ENCODE results near the gene MYADM. TPM values are rescaled to one million over a fixed set of nuclear protein-coding genes. Genes with fewer than 3 reads are reported as not detected.

Gene MYADM
- total RNA-seq, 1 experiment from 2014 or later: 34.9 TPM

GRCh38 chr19:53885036-53885435, 17.4 kb downstream of the MYADM start:
- DNase-seq (ENCODE audit: low spot score): no peak

DNA sequence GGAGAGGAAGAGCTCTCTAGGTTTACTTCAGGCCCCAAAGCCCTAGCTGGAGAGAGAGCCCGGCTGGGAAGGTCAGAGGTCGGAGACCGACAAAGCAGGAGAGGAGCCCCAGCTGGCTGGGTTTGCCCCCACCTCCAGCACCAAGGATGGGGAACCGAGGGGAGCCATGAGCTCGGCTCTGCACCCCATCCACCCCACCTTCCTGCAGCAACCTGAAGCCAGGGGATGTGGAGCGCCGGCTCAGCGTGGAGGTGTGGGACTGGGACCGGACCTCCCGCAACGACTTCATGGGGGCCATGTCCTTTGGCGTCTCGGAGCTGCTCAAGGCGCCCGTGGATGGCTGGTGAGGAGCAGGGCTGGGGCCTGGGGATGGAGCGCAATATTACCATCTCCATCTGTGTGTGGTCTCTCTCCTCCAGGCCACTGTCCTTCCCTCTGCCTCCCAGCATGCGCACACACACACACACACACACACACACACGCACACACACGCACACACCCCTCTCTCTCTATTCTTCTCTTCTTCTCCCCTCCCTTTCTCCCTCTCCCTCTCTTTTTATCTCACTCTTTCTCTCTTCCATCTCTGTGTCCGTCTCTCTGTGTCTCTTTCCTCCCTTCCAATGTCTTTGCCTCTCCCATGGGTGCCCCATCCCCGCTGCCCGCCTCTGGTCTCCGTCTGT, 24.8 kb downstream of the MYADM start:
- no peak for DNase-seq (ENCODE audit: low spot score)

GRCh38 chr19:53892981-53893325, 25.3 kb downstream of the MYADM start:
- no peak for DNase-seq (ENCODE audit: low spot score)

DNA sequence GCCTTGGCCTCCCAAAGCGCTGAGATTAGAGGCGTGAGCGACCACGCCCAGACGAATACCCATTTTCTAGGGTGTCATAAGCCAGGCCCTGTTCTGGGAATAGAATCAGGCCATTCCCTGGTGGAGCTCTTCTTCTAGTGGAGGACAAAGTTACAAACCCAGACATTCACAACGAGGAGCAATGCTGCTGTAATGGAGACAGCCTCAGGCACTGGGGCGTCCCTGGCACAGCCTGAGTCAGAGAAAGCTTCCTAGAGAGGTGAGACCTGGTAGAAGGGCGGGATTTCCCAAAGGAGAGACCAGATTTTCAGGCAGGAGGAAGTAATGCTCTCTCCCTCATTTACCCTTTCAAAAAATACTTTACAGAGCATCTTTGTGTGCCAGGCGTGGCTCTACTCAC, 27.0 kb downstream of the MYADM start:
- no peak for DNase-seq (ENCODE audit: low spot score)

DNA sequence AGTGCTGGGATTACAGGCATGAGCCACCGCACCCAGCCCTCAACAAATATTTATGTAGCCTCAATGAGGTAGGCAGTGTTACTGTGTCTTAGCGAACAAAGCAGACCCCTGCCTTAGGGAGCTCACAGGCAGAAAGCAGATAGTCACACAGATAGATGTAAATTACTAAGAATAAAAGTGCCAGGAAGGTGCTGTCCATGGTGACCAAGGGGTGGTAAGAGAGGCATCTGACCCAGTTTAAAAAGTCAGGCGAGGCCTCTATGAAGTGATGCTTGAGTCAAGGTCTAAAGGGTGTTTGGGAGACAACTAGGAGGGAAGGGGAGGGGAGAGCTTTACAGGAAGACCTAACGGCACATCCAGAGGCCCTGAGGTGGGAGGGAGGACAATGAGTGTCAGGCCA, 29.0 kb downstream of the MYADM start:
- no peak for DNase-seq (ENCODE audit: low spot score)

DNA sequence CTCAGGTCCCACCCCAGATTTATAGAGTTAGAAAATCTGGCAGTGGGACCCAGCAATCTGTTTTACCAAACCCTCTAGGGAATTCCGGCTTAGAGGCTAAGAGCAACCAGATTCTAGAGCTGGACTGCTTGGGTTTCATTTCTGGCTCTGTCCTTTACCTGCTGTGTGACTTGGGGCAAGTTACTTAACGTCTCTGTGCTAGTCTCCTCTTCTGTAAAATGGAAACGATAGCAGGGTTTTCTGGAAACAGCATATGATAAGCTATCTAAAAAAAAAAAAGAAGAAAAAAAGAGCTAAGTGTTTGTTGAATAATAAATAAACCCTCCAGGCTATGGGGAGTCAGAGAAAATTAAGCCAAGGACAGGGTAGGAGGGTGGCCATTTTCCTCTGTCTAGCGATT, 29.8 kb downstream of the MYADM start:
- DNase-seq (ENCODE audit: low spot score): no peak

GRCh38 chr19:53898166-53898565, 30.5 kb downstream of the MYADM start:
- no peak for DNase-seq (ENCODE audit: low spot score)

DNA sequence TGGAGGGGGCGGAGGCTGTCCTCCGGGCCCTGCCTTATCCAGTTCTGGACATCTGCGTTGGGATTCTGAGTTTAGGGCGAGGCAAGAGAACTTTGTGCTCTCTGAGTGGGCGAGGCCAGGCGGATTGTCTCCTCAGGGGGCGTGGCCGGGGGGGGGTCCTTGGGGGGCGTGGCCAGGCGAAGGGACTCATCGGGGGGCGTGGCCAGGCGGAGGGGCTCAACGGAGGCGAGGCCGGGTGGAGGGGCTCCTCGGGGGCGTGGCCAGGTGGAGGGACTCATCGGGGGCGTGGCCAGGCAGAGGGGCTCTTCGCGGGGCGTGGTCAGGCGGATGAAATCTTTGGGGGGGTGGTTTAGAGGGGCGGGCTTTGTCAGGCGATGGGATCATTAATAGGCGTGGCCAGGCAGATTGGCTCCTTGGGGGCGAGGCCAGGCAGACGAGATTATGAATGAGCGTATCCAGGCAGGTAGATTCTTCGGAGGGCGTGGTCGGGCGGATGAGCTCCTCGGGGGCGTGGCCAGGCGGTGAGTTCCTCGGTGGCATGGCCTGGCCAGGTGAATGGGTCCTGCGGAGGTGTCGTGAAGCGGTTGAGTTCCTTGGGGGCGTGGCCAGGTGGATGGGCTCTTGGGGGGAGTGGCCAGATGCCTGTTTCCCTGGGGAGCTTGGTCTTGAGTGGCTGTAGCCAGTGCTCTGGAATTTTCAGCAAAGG, 31.1 kb downstream of the MYADM start:
- DNase-seq (ENCODE audit: low spot score): no peak

- no peak for DNase-seq (ENCODE audit: low spot score)
Measured at GRCh38 chr19:53900191-53900860, 32.6 kb downstream of the MYADM start.

DNA sequence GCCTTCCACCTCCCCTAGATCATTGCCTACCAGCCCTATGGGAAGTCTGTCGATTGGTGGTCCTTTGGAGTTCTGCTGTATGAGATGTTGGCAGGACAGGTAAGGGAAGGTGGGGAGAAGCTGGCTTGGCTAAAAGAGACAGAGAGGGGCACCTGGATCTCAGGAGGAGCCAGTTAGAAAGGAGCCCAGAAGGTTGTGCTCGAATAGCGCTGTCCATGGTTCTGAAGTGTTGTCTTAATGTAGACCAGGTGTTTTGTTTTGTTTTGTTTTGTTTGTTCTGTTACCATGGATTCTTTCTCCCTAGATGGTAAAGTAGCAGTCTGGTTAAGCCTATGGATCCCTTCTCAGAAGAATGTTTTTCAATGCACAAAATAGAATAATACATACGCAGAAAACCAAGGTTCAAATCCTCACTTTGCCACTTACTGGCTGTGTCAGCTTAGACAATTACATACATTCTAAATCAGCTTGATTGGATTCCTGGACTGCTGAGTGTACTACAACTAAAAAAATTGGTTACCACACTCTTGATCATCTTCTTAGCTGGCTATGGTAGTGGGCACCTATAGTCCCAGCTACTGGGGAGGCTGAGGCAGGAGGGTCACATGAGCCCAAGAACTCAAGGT, 35.5 kb downstream of the MYADM start:
- DNase-seq (ENCODE audit: low spot score): peak; percentile 71

- no peak for DNase-seq (ENCODE audit: low spot score)
Measured at GRCh38 chr19:53904909-53905308, 37.2 kb downstream of the MYADM start.

GRCh38 chr19:53905787-53906186, 38.1 kb downstream of the MYADM start:
- DNase-seq (ENCODE audit: low spot score): no peak

GRCh38 chr19:53906211-53907192, 38.8 kb downstream of the MYADM start:
- no peak for DNase-seq (ENCODE audit: low spot score)

- DNase-seq (ENCODE audit: low spot score): no peak
Measured at GRCh38 chr19:53907193-53907581, 39.5 kb downstream of the MYADM start.

DNA sequence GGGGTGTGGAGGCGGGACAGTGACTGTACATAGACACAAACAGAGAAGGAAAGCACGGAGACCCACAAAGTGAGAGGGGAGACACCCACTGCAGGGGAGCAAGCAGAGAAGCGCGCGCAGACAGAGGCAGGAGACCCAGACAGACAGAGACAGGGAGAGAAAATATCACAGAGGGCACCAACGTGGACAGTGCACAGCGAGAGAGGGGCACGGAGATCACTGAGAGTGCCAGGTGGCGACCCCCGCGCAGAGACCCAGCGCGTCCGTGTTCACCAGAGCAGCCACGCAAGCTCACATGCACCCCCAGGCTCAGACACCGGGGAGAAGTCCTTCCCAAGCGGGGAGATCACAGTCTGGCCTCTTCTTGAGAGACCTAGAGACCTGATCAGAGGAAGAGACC, 40.0 kb downstream of the MYADM start:
- no peak for DNase-seq (ENCODE audit: low spot score)

- no peak for DNase-seq (ENCODE audit: low spot score)
Measured at GRCh38 chr19:53908106-53908934, 40.6 kb downstream of the MYADM start.

DNA sequence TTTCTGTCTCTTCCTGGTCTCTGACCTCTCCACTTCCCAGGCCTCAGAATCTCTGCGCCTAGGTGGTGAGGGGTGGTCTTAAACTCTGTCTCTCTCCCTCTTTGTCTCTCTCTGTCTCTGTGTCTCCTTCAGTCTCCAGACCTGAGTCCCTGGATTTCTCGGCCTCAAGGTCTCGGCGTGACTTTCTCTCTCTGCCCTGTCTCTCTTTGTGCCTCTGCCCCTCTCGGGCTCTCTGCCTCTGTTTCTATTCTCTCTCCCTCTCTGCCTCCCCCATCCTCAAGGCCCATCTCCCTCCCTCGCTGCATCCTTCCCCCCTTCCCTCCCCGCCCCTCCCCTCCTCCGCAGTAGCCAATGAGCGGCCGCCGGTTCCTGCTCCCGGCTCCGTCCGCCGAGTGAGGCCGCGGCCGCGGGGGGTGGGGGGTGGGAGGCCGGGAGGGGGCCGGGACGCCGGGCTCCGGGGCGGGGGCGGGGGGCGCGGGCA, 41.3 kb downstream of the MYADM start, which contains the start of gene CACNG7:
Gene CACNG7, plus strand, starts transcription at position 344 of the 481 bp plus-strand sequence. CDS start 3,554 bp downstream, outside the sequence.
- DNase-seq (ENCODE audit: low spot score): no peak

- DNase-seq (ENCODE audit: low spot score): no peak
Measured at GRCh38 chr19:53909471-53910169, 41.9 kb downstream of the MYADM start.

DNA sequence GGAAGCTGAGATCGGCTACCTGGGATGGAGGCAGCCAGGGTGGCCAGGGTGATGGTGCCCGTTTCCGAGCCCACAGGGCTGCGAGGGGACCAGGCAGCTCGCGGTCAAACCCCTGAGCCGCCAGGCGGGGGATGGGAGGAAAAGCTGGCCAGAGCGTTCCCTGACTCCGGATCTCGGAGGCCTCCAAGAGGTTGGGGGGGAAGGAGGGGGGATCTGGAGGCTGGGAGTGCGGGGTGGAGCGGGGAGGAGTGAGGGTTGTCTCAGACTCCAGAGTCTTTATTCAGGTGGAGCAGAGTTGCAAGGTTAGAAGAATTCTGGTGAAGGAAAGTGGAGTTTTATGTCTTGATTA, 42.5 kb downstream of the MYADM start:
- DNase-seq (ENCODE audit: low spot score): no peak

DNA sequence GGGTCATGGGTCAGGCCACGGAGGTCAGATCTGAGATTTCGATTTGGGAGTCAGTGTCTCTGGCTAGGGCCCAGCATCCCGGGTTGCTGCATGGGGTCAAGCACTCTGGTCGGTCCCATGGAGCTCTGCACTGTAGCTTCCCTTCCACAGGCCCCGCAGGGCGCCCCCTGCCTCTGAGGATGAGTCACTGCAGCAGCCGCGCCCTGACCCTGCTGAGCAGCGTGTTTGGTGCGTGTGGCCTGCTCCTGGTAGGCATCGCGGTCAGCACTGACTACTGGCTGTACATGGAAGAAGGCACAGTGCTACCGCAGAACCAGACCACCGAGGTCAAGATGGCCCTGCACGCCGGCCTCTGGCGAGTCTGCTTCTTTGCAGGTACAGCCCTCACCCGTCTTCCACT, 45.0 kb downstream of the MYADM start:
- DNase-seq (ENCODE audit: low spot score): no peak
